Uterus (tissue), 4 donors: ENCODE results near the gene MSL3. TPM values are rescaled to one million over a fixed set of nuclear protein-coding genes. Genes with fewer than 3 reads are reported as not detected.

Source experiments
- DNase-seq, 2 donors: peaks; one replicate each; pipeline ENCODE4 v3.0.0-alpha.2; 2019 to 2020
- H3K27ac ChIP-seq, 2 donors: fragments of 200-600 bp; sonication (generic); 1 replicate in 1 of 2; 2 replicates in 1 of 2; pipeline ENCODE4 v1.5.1; 2016 to 2018
- H3K27me3 ChIP-seq, 2 donors: fragments of 200-600 bp; sonication (generic); one replicate each; pipeline ENCODE4 v1.5.1; 2018 to 2019; ENCODE audit warnings: control low read depth in 1 of 2
- H3K36me3 ChIP-seq, 2 donors: fragments of 200-600 bp; sonication (generic); one replicate each; pipeline ENCODE4 v1.5.1; 2019; ENCODE audit warnings: control low read depth in 1 of 2
- H3K4me1 ChIP-seq, 2 donors: fragments of 200-600 bp; sonication (generic); one replicate each; pipeline ENCODE4 v1.5.1; 2018 to 2019; ENCODE audit warnings: control low read depth in 1 of 2
- H3K4me3 ChIP-seq, 2 donors: fragments of 200-600 bp; sonication (generic); 1 replicate in 1 of 2; 2 replicates in 1 of 2; pipeline ENCODE4 v1.5.1; 2018 to 2019; ENCODE audit warnings: mild to moderate bottlenecking in 1 of 2
- H3K9me3 ChIP-seq, 2 donors: fragments of 200-600 bp; sonication (generic); one replicate each; pipeline ENCODE4 v1.5.1; 2019; ENCODE audit warnings: control low read depth in 1 of 2
- POLR2A ChIP-seq, 2 donors: fragments of 450-650 bp; IDR thresholded peaks; one replicate each; pipeline ENCODE4 v1.6.1; 2016; ENCODE audit warnings: antibody characterized with exemption in 2 of 2, mild to moderate bottlenecking in 1 of 2, moderate library complexity in 1 of 2
- intact Hi-C: fragments of 100-400 bp; cut with DNase I; formaldehyde crosslinking; loops from one replicate; pipeline ENCODE4 v1.15.1; 2023; ENCODE audit warnings: low total_unique reads
- total RNA-seq, 4 donors: library from RNA; depleted of rRNA in 3 of 4; stranded (reverse); fragments of >200 nt in 3 of 4; gene quantifications; one replicate each; pipeline versions ENCODE4 v1.1.0 to v1.2.4, GENCODE V29; 2014 to 2023
- TF ChIP-seq, protein P1 (sequence below), 4 experiments: fragments of 200-600 bp in 2 of 4; fragments of 450-650 bp in 2 of 4; sonication (generic) in 2 of 4; IDR thresholded peaks; one replicate each; pipeline ENCODE4 v1.5.1; 2016 to 2019; ENCODE audit warnings: antibody characterized with exemption in 4 of 4, mild to moderate bottlenecking in 2 of 4, moderate library complexity in 1 of 4
- donor health status: DM: yes; HTN: yes; CAD: no.

Gene MSL3
- total RNA-seq, 4 donors from 2014 or later, result 17.6 to 39.4 (median 30.1) TPM

- no peak for DNase-seq
- no peak overlapping the region for H3K4me3 ChIP-seq
- H3K4me1 ChIP-seq, result no peaks in the 10 kb centered on the region
- no peaks in the 10 kb centered on the region for H3K27me3 ChIP-seq
- intact Hi-C loops, result loop anchor here (10.0 kb wide), 1 partner anchor 215 kb away; no protein-coding TSS in a partner anchor
- H3K27ac ChIP-seq, result no peak overlapping the region
- no peaks in the 10 kb centered on the region for H3K9me3 ChIP-seq
- no peak for TF ChIP-seq POLR2A (IDR thresholded peaks at IDR 0.05)
- TF ChIP-seq, protein P1, sequence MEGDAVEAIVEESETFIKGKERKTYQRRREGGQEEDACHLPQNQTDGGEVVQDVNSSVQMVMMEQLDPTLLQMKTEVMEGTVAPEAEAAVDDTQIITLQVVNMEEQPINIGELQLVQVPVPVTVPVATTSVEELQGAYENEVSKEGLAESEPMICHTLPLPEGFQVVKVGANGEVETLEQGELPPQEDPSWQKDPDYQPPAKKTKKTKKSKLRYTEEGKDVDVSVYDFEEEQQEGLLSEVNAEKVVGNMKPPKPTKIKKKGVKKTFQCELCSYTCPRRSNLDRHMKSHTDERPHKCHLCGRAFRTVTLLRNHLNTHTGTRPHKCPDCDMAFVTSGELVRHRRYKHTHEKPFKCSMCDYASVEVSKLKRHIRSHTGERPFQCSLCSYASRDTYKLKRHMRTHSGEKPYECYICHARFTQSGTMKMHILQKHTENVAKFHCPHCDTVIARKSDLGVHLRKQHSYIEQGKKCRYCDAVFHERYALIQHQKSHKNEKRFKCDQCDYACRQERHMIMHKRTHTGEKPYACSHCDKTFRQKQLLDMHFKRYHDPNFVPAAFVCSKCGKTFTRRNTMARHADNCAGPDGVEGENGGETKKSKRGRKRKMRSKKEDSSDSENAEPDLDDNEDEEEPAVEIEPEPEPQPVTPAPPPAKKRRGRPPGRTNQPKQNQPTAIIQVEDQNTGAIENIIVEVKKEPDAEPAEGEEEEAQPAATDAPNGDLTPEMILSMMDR (IDR thresholded peaks at IDR 0.05), result no peak
- H3K36me3 ChIP-seq, result no peaks in the 10 kb centered on the region
Observed at GRCh38 chrX:11750046-11750445, 8.0 kb upstream of the MSL3 start.

DNA sequence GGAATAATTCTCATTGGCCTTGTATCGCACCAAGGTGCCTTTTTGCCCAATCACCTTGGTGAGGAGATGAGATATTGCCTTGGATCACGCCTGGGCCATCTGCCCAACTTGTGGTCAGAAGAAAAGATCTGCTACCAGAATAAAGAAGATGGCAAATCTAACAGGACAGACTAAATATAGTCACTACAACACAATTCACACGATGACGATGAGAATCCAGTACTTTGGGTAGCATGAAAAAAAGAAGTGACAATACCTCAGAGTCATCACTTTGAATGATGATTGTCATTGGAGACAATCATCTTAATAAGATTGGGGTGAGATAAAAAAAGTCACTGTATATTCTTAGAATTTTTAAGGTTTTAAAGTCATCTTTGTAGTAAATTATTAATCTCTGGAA is 7.3 kb upstream of the MSL3 start:
- H3K4me3 ChIP-seq, result no peak overlapping the region
- H3K36me3 ChIP-seq, result no peaks in the 10 kb centered on the region
- intact Hi-C loops, result loop anchor here (10.0 kb wide), 1 partner anchor 216 kb away; no protein-coding TSS in a partner anchor
- no peak overlapping the region for H3K27ac ChIP-seq
- H3K27me3 ChIP-seq, result no peaks in the 10 kb centered on the region
- DNase-seq, result no peak
- no peaks in the 10 kb centered on the region for H3K9me3 ChIP-seq
- TF ChIP-seq, protein P1 (IDR thresholded peaks at IDR 0.05), result no peak
- no peak for TF ChIP-seq POLR2A (IDR thresholded peaks at IDR 0.05)
- H3K4me1 ChIP-seq, result no peaks in the 10 kb centered on the region

DNA sequence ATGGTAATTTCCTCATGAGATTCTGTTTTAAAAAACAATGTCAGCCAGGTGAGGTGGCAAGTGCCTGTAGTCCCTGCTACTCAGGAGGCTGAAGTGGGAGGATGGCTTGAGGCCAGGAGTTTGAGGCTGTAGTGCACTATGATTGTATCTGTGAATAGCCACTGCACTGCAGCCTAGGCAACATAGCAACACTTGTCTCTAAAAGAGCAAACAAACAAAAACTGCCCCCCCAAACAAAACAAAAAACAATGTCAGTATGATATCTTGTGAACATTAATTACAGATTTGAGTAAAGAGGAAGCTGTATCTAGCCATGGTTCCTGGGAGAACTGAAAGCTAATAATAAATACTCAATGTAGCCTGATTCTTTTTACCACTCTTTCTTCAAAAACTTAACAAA is 6.8 kb upstream of the MSL3 start:
- no peak overlapping the region for H3K27ac ChIP-seq
- no peaks in the 10 kb centered on the region for H3K27me3 ChIP-seq
- intact Hi-C loops, result loop anchor here (10.0 kb wide), 1 partner anchor 216 kb away; no protein-coding TSS in a partner anchor
- no peak overlapping the region for H3K4me3 ChIP-seq
- no peaks in the 10 kb centered on the region for H3K9me3 ChIP-seq
- no peaks in the 10 kb centered on the region for H3K36me3 ChIP-seq
- H3K4me1 ChIP-seq, result no peaks in the 10 kb centered on the region
- DNase-seq, result no peak
- no peak for TF ChIP-seq POLR2A (IDR thresholded peaks at IDR 0.05)
- TF ChIP-seq, protein P1 (IDR thresholded peaks at IDR 0.05), result no peak

GRCh38 chrX:11753668-11754067 is 4.4 kb upstream of the MSL3 start:
- Histone ChIP-seq H3K4me1 (no peaks in the 10 kb centered on the region), H3K36me3 (no peaks in the 10 kb centered on the region), H3K27ac (no peak overlapping the region), H3K27me3 (no peaks in the 10 kb centered on the region), H3K4me3 (no peak overlapping the region), H3K9me3 (no peaks in the 10 kb centered on the region)
- no peak for DNase-seq
- TF ChIP-seq, protein P1 (IDR thresholded peaks at IDR 0.05), result no peak
- TF ChIP-seq POLR2A (IDR thresholded peaks at IDR 0.05), result no peak
- intact Hi-C loops, result loop anchor here (10.0 kb wide), 1 partner anchor 219 kb away; no protein-coding TSS in a partner anchor

DNA sequence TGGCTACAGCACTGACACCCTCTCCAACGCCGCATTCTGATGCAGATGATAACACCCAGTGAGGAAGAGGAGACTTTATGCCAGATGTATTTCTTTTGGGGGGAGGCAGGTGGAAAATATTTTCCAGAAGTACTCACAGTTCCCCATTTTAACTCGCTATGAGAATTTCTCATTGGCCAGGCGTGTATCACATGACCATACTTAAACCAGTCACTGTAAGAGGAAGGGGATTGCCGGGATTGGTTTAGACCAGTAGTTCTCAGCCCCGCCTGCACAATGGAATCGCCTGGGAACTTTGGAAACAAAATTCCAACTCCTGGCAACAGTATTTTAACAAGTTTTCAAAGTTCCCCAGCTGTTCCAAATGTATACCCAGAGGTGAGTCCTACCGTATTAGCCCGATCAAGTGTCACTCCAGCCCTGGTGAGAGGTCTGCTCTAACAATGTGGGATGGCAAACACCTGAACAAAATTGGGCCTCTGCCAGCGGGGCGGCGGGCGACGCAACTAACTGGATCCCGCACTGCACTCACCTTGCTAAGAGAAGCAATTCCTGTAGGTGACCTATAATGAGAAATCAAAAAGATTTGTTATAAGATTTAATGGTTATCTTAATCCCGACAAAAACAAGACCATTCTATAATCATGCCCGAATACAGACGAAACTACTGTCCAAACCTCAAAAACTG is 2.9 kb upstream of the MSL3 start:
- TF ChIP-seq, protein P1 (IDR thresholded peaks at IDR 0.05), result no peak
- TF ChIP-seq POLR2A (IDR thresholded peaks at IDR 0.05), result no peak
- no peaks in the 10 kb centered on the region for H3K9me3 ChIP-seq
- no peak overlapping the region for H3K27ac ChIP-seq
- intact Hi-C loops, result loop anchor here (10.0 kb wide), 1 partner anchor 220 kb away; no protein-coding TSS in a partner anchor
- H3K27me3 ChIP-seq, result no peaks in the 10 kb centered on the region
- no peak for DNase-seq
- no peaks in the 10 kb centered on the region for H3K4me1 ChIP-seq
- H3K36me3 ChIP-seq, result no peaks in the 10 kb centered on the region
- H3K4me3 ChIP-seq, result no peak overlapping the region
